ENCODE measurements around the gene AKR7A3.
"Not testable (repeated sequence)": the region's sequence is repeated elsewhere in the genome, so short reads cannot be mapped to it uniquely, and the experiment has no call there.

AKR7A3 gene

DNA sequence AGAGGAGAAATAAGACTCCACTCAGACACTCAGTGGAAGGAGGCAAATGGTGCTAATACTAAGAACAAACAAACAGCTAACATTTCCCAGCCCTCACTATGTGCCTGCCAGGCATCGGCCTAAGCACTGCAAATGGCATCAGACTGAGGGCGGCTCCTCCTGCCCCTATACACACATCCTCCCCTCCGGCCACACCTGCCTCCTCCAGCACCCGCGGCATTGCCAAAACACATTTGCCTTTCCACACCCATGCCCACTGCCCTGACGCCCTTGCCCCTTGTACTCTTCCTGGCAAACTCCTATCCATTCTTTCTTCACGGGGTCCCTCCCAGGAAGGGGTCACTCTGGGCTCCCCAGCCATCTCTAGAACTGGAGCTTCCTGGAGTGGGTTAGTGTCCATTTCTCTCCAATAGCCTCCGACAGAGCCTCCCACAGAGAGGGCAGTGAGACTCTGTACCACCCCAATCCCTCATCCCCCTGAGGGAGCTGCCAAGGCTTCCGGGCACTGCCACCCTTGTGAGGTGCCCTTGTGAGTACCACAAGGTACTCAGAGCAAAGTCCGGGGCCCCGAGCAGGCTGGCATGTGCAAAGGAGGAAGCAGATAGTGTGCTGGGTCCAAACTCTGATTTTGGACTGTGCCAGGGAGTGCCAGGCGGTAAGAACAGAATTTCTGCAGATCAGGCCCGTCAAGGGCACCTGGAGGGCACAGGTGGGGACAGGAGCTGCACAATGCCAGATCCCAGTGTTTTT, 959 bp downstream of the AKR7A3 start:
- no peak for DNase-seq

DNA sequence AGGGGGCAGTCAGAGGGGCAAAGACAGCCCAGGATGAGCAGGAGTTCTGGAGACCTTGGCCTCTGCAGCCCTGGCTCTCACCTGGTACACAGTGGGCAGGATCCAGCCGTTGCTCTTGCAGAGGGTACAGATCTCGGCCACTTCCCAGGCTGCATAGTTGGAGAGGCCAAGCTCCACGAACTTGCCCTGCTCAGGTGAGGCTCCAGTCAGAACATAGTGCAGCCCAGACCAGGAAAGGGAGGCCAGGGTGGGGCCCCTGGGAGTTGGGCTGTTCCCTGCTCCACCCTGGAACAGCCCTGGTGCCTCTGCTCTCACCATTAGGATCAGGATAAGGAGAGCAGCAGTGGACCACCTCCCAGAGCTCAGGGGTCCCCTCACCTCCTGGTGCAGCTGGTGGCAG, 2.8 kb downstream of the AKR7A3 start:
- not testable (repeated sequence) for DNase-seq

DNA sequence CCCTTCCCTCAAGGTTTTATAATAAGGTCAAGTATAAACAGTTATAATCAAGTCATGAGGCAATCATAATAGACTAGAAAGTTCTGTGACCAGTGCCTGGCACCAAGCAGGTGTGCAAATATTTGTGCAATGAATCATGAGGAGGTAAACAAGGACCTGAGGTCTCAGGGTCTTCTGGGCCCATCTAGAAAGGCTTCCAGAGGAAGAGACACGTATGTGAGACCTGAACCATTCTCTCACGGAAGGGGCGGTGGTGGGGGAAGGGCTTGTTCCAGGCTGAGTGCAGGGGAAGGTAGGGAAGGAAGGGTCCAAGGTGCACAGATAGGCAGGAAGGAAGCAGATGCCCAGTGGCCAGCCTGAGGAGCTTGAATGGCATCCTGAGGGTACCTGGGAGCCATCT, 3.2 kb downstream of the AKR7A3 start:
- DNase-seq: not testable (repeated sequence)

DNA sequence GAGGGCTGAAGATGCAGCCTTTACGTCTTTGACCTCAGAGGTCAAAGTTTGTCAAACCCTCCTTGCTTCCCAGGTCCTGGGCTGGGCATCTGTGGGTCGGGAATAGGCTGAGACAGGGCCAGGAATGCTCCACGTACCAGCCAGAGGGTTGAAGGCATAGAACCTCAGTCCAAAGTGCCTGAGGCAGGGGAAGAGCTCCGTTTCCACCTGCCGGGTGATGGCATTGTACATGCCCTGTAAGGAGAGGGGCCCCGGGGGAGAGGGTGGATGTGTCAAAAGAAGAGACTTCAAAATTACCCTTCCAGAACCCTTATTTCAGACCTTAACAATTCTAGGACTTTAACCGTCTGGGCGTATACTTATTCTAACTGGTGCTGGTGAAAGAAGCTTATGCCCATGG, 3.7 kb downstream of the AKR7A3 start:
- no peak for DNase-seq

DNA sequence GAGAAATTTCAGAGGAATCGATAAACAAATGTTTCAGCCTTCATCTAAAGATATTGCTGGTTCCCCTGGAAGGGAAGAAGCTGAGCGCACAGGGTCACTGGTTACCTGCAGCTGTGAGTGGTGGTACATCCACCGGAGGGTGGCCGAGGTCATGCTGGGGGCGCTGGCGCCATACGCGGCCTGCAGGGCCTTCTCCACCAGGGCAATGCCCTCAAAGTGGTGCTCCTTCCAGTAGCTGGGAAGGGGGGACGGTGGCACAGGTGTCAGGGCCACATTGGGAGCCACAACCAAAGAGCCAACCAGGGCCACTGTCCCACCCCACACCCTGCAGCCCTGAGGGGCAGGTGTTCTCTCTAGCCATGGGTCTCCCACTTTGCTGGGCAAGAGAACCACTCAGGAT, 4.7 kb downstream of the AKR7A3 start:
- no peak for DNase-seq

DNA sequence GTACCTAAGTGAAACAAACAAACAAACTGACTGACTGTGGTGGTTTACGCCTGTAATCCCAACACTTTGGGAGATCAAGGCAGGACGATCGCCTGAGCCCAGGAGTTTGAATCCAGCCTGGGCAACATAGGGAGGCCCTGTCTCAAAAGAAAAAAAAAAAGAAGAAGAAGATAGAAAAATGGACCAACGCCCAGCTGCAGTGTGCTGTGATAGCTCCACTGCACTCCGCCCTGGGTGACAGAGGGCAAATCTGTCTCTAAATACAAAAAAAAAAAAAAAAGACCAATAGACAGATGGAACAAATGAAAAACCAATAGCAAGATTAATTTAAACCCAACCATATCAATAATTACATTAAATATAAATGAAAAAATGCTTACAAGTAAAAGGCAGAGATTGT, 13.9 kb downstream of the AKR7A3 start:
- no peak for DNase-seq

DNA sequence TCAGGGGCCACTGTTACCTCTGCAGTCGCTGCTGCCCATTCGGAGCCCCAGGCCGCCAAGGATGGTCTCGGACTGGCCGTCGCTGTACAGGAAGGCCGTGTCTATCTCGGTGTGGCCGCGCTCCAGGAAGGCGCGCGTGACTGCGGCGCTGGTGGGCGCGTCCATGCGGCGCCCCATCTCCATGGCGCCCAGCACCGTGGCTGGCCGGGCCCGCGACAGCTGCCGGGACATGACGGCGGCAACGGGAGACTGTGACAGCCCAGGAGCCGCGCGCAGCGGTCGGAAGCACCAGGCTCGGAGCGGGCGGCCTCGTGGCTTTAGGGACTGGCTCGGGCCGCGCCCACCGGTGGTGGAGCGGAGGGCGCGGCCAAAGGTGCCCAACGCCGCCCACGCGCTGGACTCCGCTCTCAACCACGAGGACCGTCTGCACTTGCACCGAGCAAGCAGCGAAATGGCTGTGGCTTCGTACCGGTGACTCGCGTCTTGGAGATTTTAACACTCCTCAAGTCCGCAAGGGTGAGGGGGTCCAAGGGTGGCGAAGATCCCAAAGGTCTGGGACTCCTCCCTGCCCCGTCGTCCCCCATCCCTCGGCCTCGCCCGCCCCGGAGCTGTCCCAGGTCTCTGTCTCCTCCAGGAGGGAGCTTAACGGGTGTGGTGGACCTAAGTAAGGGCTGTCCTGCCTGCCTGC, 14.6 kb downstream of the AKR7A3 start:
- DNase-seq: not testable (repeated sequence)

DNA sequence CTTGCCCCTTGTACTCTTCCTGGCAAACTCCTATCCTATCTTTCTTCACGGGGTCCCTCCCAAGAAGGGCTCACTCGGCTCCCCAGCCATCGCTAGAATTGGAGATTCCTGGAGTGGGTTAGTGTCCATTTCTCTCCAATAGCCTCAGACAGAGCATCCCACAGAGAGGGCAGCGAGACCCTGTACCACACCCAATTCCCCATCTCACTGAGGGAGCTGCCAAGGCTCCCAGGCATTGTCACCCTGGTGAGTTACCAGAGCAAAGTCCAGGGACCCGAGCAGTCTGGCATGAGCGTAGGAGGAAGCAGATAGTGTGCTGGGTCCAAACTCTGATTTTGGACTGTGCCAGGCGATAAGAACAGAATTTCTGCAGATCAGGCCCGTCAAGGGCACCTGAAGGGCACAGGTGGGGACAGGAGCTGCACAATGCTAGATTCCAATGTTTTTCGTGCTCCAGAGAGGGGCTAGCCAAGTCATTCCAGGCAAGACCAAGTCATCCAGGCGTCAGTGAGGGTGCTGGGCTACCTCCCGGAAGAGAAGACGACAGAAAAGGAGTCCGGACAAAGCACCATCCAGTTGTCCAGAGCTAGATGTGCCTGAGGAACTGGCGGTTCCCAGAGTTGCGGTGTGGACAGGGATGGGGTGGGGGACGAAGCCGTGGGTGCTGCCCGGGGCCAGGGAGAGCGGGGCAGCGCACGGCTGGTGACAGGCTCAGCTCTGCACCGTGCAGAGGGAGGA, 15.3 kb downstream of the AKR7A3 start:
- DNase-seq: no peak

DNA sequence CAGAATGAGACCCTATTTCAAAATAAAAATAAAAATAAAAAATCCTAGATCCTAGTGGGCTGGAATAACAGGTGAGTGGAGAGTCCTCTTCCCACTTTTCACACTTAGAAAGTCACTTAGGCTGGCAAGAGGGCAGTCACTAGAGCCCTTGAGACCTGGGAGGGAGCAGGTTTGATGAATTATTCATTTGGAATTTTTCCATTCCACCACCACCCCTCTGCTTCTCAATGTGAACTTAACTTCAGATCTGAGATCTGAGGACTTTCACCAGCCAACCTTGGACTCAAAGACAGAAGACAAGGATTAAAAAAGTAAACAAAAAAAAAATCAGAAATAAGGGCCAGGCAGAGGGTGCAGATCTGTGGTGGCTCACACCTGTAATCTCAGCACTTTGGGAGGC, 16.5 kb downstream of the AKR7A3 start:
- no peak for DNase-seq

DNA sequence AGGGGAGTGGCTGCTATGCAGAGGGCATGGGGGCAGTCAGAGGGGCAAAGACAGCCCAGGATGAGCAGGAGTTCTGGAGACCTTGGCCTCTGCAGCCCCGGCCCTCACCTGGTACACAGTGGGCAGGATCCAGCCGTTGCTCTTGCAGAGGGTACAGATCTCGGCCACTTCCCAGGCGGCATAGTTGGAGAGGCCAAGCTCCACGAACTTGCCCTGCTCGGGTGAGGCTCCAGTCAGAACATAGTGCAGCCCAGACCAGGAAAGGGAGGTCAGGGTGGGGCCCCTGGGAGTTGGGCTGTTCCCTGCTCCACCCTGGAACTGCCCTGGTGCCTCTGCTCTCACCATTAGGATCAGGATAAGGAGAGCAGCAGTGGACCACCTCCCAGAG, 18.2 kb downstream of the AKR7A3 start:
- not testable (repeated sequence) for DNase-seq

DNA sequence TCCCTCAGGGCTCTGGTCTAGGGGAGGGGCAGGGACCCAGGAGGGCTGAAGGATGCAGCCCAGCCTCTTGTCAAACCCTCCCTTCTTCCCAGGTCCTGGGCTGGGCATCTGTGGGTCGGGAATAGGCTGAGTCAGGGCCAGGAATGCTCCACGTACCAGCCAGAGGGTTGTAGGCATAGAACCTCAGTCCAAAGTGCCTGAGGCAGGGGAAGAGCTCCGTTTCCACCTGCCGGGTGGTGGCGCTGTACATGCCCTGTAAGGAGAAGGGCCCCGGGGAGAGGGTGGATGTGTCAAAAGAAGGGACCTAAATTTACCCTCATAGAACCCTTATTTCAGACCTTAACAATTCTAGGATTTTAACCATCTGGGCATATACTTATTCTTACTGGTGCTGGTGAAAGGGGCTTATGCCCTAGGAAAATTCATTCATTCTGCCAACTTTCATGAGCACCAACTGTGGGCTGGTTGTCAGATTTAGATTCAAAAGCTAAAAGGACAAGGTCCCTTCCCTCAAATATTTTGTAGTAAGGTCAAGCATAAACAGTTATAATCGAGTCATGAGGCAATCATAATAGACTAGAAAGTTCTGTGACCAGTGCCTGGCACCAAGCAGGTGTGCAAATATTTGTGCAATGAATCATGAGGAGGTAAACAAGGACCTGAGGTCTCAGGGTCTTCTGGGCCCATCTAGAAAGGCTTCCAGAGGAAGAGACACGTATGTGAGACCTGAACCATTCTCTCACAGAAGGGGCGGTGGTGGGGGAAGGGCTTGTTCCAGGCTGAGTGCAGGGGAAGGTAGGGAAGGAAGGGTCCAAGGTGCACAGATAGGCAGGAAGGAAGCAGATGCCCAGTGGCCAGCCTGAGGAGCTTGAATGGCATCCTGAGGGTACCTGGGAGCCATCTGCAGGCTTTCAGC, 18.9 kb downstream of the AKR7A3 start:
- DNase-seq: not testable (repeated sequence)

DNA sequence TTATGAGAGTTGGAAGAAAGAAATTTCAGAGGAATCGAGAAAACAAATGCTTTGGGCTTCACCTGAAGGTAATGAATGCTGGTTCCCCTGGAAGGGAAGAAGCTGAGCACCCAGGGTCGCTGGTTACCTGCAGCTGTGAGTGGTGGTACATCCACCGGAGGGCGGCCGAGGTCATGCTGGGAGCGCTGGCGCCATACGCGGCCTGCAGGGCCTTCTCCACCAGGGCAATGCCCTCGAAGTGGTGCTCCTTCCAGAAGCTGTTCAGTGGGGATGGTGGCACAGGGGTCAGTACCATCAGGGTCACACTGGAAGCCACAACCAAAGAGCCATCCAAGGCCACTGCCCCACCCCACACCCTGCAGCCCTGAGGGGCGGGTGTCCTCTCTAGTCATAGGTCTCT, 20.1 kb downstream of the AKR7A3 start:
- DNase-seq: no peak

DNA sequence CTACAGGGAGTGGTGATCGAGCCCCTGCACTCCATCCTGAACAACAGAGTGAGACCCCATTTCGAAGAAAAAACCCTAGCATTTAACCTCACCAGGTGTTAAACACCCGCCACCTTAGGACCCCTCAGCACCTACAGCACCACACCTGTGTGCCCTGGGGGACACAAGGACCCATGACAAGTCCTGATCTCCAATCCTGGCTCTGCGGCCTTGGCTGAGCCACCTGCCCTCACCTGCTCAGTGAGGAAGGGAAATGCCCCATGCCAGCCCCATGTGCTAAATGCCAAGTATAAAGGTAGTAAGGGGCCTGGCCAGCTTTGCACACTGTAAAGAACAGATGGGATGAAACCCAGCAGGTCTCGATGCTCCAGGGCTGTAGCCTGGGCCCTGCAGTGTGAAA, 25.8 kb downstream of the AKR7A3 start:
- no peak for DNase-seq

DNA sequence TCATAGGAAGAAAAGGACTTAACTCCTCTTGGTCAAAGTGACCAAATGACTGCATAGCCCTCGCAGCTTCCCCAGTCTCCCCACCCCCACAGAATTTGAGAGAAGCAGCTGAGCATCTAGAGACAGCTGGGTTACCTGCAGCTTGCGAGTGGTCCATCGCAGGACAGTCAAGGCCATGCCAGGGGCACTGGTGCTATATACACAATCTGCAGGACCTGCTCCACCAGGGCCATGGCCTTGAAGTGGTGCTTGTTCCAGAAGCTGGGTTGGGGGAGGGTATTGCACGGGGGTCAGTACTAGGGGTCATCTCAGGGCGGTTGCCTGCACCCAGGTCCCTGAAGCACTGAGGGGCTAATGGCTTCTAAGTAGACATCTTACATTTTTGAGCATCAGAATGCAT, 26.5 kb downstream of the AKR7A3 start:
- DNase-seq: no peak

DNA sequence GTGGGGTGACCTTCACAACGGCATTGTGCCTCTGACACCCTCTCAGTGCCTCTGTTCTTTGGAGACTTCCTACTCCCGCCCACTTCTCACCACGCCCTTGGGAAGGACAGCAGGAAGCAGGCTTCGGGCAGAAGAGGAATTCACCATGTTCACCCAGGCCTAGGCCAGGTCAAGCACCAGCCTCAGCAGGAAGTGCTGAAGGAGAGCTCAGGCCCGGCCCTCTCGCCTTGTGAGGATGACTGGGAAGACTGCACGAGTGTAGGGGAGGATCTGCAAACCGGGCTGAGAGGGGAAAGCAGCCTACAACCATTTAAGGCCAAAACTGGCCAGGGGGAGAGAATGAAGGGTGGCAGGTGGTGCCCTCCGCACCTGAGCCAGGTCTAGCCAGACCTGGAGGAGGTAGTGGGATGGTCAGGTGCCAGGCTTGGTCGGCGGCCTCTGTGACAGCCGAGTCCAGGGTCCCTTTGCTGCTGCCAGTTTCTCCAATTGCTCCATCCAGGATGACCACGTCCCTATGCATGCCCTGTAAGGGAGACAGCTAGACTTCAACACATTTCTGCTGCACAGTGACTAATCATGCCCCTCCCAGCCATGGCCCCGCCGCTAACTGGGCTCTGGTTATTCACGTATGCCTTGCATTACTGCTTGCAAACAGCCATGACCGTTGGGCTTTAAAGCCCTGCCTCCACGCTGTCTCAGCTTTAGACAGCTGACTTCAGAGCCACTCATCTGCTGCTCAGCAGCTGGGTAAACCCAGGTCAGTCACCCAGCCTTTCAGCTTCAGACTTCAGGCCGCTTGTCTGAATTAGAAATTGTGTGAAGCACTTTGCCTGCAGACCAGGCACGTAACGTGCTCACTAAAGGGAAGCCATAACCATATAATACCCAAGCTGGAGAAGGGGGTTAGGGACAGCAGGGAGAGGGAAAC, 28.1 kb downstream of the AKR7A3 start:
- DNase-seq: no peak

DNA sequence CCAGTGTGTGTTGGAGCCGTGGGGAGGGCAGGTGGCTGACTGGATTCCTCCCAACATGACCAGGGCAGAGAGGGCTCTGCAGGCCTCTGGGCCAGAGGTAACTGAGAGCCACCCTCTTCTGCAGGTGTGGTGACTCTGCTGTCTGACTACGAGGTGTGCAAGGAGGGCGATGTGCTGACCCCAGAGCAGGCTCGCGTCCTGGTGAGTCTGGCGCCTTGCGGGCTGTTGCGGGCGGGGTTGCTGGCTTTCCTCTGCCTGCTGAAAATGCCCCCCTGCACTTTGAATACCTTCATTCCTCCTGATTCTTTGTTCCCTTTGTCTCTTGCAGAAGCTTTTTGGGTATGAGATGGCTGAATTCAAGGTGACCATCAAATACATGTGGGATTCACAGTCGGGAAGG, 30.2 kb downstream of the AKR7A3 start:
- DNase-seq: no peak

DNA sequence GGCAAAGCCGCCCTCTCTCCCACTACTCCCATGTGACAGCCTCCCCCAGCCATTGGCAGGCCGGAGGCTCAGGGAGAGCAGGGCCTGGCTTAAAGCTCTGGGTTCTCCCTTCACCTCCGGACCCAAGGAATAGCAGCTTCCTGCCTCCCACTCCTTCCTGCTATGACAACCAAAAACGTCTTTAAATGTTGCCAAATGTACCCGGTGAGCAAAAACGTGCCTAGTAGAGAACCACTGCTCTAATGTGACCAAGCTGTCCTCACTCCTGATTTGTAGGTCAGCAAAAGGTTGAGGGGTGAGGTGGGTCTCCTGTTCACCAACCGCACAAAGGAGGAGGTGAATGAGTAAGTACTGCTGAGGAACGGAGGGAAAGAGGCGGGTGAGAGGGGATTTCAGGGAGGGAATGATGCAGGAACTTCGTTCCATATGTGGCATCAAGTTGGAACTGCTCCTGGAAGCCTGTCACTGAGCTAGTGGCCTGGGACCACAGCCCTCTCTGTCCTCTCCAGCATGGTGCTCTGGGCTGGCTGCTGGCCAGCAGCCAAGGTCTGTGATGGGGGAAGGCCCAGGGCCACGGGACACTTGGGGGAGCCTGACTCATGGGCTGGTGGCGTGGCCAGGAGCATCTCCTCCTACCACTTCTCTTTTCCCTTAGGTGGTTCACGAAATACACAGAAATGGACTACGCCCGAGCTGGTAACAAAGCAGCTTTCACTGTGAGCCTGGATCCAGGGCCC, 31.2 kb downstream of the AKR7A3 start:
- DNase-seq: no peak

DNA sequence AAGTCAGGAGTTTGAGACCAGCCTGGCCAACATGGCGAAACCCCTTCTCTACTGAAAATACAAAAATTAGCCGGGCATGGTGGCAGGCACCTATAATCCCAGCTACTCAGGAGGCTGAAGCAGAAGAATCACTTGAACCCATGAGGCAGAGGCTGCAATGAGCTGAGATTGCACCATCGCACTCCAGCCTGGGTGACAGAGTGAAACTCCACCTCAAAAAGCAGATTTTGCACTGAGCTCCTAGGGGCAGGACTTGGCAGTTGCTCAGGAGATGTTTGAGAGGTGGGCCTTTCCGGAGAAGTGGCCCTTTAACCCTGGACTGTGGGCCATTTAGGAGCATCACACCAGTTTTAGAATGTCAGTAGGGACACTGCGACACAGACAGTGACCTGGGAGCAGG, 32.3 kb downstream of the AKR7A3 start:
- not testable (repeated sequence) for DNase-seq

DNA sequence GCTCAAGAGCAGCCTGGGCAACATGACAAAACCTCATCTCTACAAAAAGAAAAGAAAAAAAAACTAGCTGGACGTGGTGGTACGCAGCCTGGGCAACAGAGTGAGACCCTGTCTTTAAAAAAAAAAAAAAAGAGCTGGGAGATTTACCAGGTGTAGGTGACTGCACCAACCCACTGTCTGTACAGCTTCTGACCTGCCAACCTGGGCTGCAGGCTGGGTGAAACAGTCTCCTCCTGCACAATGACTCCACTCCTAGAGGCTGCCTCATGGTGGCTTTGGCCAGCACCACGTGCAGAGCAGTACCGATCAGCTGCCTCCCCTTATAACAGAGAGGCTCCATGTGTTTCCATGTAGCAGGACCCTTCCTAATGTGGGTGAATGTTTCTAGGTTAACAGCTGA, 33.3 kb downstream of the AKR7A3 start:
- no peak for DNase-seq

DNA sequence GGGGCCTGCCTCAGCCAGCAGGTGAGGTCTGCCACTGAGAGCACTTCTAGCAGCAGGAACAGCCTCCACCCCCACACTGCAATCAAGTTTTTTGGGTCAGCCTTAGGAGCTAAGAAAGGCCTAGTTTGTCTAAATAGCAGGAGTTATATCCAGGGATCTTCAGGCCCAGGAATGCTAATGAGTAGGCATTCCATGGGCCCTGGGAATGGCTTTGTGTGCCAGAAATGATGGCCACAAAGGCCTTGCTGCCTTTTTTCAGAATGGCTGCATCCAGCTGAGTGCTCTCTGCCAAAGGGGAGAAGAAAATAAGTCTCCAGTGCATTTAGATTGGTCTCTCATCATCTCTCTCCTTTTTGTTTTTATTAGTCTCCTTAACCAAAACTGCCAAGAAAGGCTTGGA, 34.2 kb downstream of the AKR7A3 start:
- DNase-seq: no peak
